HCT116 (cell line): ENCODE measurements around the gene TACC3.

Experiments
- ELF1 ChIP-seq: IDR thresholded peaks from 2 replicates; pipeline ENCODE4 v1.6.1; 2012; ENCODE audit warnings: low read depth, borderline replicate concordance
- EZH2 ChIP-seq: fragments of 200-600 bp; sonication (generic); IDR thresholded peaks from 2 replicates; pipeline ENCODE4 v1.6.1; 2017; ENCODE audit warnings: antibody characterized with exemption, mixed run types
- EZH2phosphoT487 ChIP-seq: fragments of 200-600 bp; IDR thresholded peaks from 2 replicates; pipeline ENCODE4 v1.6.1; 2018; ENCODE audit warnings: antibody characterized with exemption, borderline replicate concordance
- POLR2A ChIP-seq: IDR thresholded peaks from 2 replicates; pipeline ENCODE4 v1.7.0; 2011; ENCODE audit warnings: borderline replicate concordance; ENCODE audit not compliant: insufficient read depth, insufficient read length; ENCODE audit errors: extremely low read depth
- POLR2AphosphoS5 ChIP-seq: IDR thresholded peaks from 2 replicates; pipeline ENCODE4 v1.6.1; 2011; ENCODE audit warnings: mild to moderate bottlenecking, low read depth, low read length, moderate library complexity
- RAD21 ChIP-seq: IDR thresholded peaks from 2 replicates; pipeline ENCODE4 v1.6.1; 2012; ENCODE audit warnings: low read depth, mild to moderate bottlenecking
- SIN3A ChIP-seq: IDR thresholded peaks from 2 replicates; pipeline ENCODE4 v1.6.1; 2012; ENCODE audit warnings: low read depth
- TCF7L2 ChIP-seq: IDR thresholded peaks from 2 replicates; pipeline ENCODE4 v1.7.0; 2011; ENCODE audit warnings: borderline replicate concordance, inconsistent platforms; ENCODE audit not compliant: insufficient read depth, insufficient read length; ENCODE audit errors: extremely low read depth
- ZNF274 ChIP-seq: fragments of 200-500 bp; sonication (Bioruptor generic); IDR thresholded peaks from 2 replicates; pipeline ENCODE4 v1.6.1; 2014; ENCODE audit warnings: mild to moderate bottlenecking, low read depth, low read length, inconsistent platforms
- TF ChIP-seq, protein P1 (sequence below), 3 experiments: fragments of 200-600 bp in 1 of 3; sonication (generic) in 1 of 3; IDR thresholded peaks in 2 of 3; conservative IDR thresholded peaks in 1 of 3; 2 replicates each; pipeline ENCODE4 v1.5.1; 2012 to 2017; ENCODE audit warnings: low read depth in 2 of 3, low read length in 2 of 3, antibody characterized with exemption in 1 of 3, borderline replicate concordance in 1 of 3, control low read depth in 1 of 3, mild to moderate bottlenecking in 1 of 3, mixed read lengths in 1 of 3, mixed run types in 1 of 3, moderate library complexity in 1 of 3; ENCODE audit not compliant: insufficient read depth in 1 of 3
- TF ChIP-seq, protein P2 (sequence below): IDR thresholded peaks from 2 replicates; pipeline ENCODE4 v1.6.1; 2012
- TF ChIP-seq, protein P3 (sequence below): IDR thresholded peaks from 2 replicates; pipeline ENCODE4 v1.6.1; 2012; ENCODE audit warnings: low read depth

DNA sequence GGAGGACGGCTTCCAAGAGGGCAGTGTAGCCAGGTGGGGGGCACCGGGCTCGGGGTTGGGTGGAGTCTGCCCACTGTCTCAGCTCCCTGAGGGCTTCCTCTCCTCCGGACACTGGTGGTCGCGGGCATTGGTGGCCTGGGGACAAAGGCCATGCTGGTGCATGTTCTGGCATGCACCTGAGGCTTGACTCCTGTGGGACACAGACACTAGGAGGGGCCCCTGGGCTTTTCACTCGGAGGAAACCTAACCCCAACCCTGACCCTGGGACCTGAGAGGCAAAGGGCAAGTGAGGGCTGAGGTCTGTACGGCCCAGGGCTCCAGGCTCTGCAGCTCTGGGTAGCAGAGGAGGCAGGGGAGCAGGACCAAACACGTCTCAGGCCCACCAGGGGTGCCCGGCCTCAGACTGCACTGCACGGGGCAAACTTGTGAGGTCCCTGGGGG lies 49.5 kb downstream of the TACC3 start:
- TF ChIP-seq, protein P1, sequence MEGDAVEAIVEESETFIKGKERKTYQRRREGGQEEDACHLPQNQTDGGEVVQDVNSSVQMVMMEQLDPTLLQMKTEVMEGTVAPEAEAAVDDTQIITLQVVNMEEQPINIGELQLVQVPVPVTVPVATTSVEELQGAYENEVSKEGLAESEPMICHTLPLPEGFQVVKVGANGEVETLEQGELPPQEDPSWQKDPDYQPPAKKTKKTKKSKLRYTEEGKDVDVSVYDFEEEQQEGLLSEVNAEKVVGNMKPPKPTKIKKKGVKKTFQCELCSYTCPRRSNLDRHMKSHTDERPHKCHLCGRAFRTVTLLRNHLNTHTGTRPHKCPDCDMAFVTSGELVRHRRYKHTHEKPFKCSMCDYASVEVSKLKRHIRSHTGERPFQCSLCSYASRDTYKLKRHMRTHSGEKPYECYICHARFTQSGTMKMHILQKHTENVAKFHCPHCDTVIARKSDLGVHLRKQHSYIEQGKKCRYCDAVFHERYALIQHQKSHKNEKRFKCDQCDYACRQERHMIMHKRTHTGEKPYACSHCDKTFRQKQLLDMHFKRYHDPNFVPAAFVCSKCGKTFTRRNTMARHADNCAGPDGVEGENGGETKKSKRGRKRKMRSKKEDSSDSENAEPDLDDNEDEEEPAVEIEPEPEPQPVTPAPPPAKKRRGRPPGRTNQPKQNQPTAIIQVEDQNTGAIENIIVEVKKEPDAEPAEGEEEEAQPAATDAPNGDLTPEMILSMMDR (IDR thresholded peaks at IDR 0.05 in 2 of 3, conservative IDR thresholded peaks at IDR 0.05 in 1 of 3; ENCODE audit: borderline replicate concordance in 1 of 3, insufficient read depth in 1 of 3, low read depth in 2 of 3, low read length in 2 of 3) = no peak
- TF ChIP-seq, protein P2, sequence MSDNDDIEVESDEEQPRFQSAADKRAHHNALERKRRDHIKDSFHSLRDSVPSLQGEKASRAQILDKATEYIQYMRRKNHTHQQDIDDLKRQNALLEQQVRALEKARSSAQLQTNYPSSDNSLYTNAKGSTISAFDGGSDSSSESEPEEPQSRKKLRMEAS = no peak
- TF ChIP-seq POLR2AphosphoS5 (no peak), EZH2 (no peak), RAD21 (no peak), POLR2A (no peak), EZH2phosphoT487 (no peak), ELF1 (no peak), TCF7L2 (no peak), ZNF274 (no peak), SIN3A (no peak)
- TF ChIP-seq, protein P3, sequence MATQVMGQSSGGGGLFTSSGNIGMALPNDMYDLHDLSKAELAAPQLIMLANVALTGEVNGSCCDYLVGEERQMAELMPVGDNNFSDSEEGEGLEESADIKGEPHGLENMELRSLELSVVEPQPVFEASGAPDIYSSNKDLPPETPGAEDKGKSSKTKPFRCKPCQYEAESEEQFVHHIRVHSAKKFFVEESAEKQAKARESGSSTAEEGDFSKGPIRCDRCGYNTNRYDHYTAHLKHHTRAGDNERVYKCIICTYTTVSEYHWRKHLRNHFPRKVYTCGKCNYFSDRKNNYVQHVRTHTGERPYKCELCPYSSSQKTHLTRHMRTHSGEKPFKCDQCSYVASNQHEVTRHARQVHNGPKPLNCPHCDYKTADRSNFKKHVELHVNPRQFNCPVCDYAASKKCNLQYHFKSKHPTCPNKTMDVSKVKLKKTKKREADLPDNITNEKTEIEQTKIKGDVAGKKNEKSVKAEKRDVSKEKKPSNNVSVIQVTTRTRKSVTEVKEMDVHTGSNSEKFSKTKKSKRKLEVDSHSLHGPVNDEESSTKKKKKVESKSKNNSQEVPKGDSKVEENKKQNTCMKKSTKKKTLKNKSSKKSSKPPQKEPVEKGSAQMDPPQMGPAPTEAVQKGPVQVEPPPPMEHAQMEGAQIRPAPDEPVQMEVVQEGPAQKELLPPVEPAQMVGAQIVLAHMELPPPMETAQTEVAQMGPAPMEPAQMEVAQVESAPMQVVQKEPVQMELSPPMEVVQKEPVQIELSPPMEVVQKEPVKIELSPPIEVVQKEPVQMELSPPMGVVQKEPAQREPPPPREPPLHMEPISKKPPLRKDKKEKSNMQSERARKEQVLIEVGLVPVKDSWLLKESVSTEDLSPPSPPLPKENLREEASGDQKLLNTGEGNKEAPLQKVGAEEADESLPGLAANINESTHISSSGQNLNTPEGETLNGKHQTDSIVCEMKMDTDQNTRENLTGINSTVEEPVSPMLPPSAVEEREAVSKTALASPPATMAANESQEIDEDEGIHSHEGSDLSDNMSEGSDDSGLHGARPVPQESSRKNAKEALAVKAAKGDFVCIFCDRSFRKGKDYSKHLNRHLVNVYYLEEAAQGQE = no peak
